Stimulated activated CD4-positive, alpha-beta T cell treated with anti-CD3 and anti-CD28 coated beads, Interleukin-4, amount 100 ng/mL, for 1 hour (primary cell): ENCODE measurements around the gene SHROOM2.
"Not testable (repeated sequence)": the region's sequence is repeated elsewhere in the genome, so short reads cannot be mapped to it uniquely, and the experiment has no call there.

Source experiments
- DNase-seq: peaks from one replicate; pipeline ENCODE4 v3.0.0-alpha.2; 2020

The SHROOM2 gene

DNA sequence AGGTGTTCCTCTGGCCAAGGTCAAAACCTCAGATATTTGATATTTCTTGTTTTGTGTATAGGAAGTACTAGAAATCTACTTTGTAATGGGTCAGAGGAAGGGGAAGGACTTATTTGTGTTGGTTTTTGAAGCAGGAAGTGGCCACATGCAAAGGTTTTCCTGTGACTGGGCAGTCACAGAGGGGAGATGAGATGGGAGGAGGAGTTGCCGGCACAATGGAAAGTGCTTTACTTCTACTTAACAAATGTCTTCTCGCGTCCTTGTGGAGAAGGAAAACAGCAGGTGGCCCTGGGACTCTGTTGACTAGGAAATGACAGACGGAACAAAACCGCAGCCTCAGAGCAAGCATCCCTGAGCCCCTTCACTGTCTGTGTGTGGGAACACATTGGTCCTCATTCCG, 46.6 kb downstream of the SHROOM2 start:
- no peak for DNase-seq

DNA sequence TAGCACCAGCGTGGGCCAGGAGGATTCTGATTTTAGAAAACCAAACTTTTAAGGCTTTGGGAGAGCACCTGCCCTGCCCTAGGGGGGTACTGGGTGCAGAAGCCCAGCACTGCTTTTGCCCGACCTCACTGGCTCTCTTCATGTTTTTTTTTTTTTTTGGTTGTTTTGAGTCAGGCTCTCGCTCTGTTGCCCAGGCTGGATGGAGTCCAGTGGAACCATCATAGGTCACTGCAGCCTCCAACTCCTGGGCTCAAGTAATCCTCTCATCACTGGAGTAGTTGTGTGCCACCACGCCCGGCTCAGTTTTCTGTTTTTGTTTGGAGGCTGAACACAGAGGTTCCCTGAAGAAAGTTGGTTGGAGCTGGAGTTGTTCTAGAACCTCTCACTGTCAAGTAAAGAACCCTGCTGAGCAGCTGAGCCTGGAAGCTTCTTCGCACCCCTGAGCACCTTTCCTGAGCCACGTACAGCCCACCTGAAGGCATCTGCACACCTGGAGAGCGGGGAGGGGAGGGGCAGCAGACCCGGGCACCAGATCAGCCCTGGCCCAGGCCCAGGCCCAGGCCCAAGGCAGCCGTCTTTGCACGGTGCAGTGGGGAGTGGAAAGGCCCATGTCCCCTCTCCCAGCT, 49.5 kb downstream of the SHROOM2 start:
- no peak for DNase-seq

GRCh38 chrX:9842541-9842940, 56.3 kb downstream of the SHROOM2 start:
- no peak for DNase-seq

GRCh38 chrX:9844936-9845577, 58.8 kb downstream of the SHROOM2 start:
- DNase-seq = no peak

GRCh38 chrX:9845578-9845952, 59.3 kb downstream of the SHROOM2 start:
- no peak for DNase-seq

GRCh38 chrX:9846631-9847030, 60.4 kb downstream of the SHROOM2 start:
- no peak for DNase-seq

- DNase-seq = no peak
Measured at GRCh38 chrX:9847071-9847470, 60.8 kb downstream of the SHROOM2 start.

GRCh38 chrX:9848718-9849479, 62.7 kb downstream of the SHROOM2 start:
- DNase-seq = no peak

DNA sequence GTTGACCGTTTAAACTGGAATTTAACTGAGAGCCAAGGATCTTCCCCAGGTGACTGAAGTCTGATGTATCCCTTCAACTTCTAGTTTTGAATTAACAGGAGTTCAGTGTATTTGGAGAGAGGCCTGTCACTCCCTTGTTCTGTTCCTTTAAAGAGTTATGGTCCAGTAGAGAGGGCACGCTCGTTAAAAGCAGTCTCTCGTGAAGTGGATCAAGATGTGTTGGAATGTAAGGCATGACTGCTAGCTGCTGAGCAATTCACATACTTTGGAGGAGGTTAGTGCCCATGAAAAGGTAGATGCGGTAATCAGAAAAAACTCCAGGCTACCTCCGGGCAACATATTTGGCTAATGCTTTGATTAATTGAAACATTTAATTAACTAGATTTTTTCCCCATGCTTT, 65.7 kb downstream of the SHROOM2 start:
- no peak for DNase-seq

GRCh38 chrX:9853307-9853706, 67.1 kb downstream of the SHROOM2 start:
- DNase-seq = no peak

- no peak for DNase-seq
Measured at GRCh38 chrX:9855561-9856283, 69.5 kb downstream of the SHROOM2 start.

- no peak for DNase-seq
Measured at GRCh38 chrX:9856588-9856987, 70.4 kb downstream of the SHROOM2 start.

GRCh38 chrX:9857575-9858474, 71.6 kb downstream of the SHROOM2 start:
- no peak for DNase-seq

GRCh38 chrX:9858684-9859083, 72.5 kb downstream of the SHROOM2 start:
- not testable (repeated sequence) for DNase-seq

GRCh38 chrX:9859711-9860555, 73.7 kb downstream of the SHROOM2 start:
- DNase-seq = no peak

DNA sequence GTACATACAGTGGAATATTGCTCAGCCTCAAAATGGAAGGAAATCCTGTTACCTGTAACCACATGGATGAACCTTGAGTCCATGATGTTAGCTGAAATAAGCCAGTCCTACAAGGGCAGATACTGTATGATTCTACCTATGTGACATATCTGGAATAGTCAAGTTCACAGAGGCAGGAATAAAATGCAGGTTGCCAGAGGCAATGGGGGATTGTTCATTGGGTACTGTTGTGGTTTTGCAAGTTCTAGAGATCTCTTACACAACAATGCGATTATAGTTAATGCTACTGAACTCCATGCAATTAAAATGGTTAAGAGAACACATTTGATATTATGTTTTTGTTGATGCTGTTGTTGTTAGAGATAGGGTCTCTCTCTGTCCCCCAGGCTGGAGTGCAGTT, 74.6 kb downstream of the SHROOM2 start:
- no peak for DNase-seq

DNA sequence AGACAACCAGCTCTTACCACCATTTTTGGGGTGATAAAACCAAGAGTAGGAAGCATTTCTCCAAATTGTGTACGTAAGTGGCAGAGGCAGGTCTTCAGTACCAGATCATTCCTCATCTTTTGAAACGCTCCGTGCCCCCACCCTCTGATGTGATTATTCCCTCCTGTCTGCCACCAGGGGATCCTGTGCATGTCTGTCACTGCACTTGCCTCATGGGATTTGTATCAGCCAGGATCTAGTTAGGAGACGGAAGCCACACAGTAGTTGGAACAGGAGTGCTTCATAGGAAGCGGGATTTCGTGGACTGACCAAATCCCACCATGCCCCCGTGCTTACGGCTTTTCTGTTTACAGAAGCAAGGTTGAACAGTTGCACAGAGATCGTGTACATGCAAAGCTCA, 75.5 kb downstream of the SHROOM2 start:
- no peak for DNase-seq

GRCh38 chrX:9862525-9862924, 76.3 kb downstream of the SHROOM2 start:
- DNase-seq = no peak

GRCh38 chrX:9862953-9863352, 76.7 kb downstream of the SHROOM2 start:
- no peak for DNase-seq

DNA sequence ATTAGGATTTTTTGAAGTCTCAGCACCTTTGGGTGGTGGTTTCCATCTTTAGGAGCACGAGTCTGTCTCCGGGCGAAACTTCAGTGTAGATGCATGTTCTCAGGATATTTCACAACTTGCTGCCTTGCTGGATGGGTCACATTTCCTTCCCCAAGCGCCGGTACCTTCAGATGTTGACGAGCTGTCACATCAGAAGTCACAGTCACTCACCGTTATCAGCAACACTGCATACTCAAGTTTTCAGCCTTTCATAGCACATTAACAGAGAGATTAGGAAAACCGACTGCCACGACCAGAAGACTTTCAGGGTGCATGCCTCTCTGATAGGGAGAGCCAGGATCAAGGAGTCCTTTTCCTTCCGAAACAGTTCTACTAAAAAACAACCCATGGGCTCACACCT, 77.8 kb downstream of the SHROOM2 start:
- DNase-seq = no peak

DNA sequence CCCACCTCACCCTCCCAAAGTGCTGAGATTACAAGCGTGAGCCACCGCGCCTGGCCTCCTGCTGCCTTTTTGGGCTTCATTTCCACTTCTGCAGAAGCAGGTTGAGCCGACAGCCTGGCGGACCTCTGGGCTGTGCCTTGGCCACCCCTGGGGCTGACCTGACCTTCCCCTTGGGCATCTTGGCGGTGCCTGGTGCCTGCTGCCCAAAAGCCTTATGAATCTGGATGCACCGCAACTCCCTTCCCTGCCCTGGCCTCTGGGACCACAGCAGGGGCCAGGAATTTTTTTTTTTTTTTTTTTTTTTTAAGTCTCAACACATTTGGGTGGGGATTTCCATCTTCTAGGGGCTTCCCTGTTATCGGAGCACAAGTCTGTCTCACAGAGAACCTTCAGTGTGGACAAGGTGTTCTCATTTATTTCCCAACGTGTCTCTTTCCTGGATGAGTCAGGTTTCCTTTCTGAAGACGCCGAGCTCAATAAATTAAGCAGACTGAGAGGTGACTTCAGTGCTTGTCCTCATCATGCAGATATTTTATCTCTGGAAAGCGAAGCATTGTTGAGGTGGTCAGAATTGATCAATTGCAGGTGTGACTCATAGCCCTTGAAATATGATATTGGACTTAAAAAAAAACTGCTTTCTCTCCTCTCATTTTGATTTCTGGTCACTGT, 79.7 kb downstream of the SHROOM2 start:
- no peak for DNase-seq
